GM19328 (cell line): ENCODE measurements around the gene CDKN2D.
"Not testable (repeated sequence)": the region's sequence is repeated elsewhere in the genome, so short reads cannot be mapped to it uniquely, and the experiment has no call there.

Source experiments
- ATAC-seq: cut with Tn5 transposase; IDR thresholded peaks from one replicate; pipeline ENCODE4 v1.9.1; 2021; ENCODE audit warnings: mild to moderate bottlenecking, moderate library complexity; ENCODE audit not compliant: unreplicated experiment

Gene CDKN2D

GRCh38 chr19:10582091-10582490 lies 13.3 kb upstream of the CDKN2D start:
- no peak for ATAC-seq

GRCh38 chr19:10580979-10581631 lies 12.3 kb upstream of the CDKN2D start:
- no peak for ATAC-seq

- ATAC-seq: no peak
Measured at GRCh38 chr19:10577951-10578350, 9.2 kb upstream of the CDKN2D start.

GRCh38 chr19:10575011-10575716 lies 6.4 kb upstream of the CDKN2D start:
- no peak for ATAC-seq

- no peak for ATAC-seq
Measured at GRCh38 chr19:10574462-10574861, 5.7 kb upstream of the CDKN2D start.

GRCh38 chr19:10573793-10574192 lies 5.0 kb upstream of the CDKN2D start:
- not testable (repeated sequence) for ATAC-seq

GRCh38 chr19:10568062-10568825 lies 535 bp downstream of the CDKN2D start:
- no peak for ATAC-seq

- no peak for ATAC-seq
Measured at GRCh38 chr19:10567656-10568055, 1.1 kb downstream of the CDKN2D start.

GRCh38 chr19:10566658-10567410 lies 1.9 kb downstream of the CDKN2D start:
- no peak for ATAC-seq

- ATAC-seq: no peak
Measured at GRCh38 chr19:10566408-10566657, 2.4 kb downstream of the CDKN2D start.

GRCh38 chr19:10565567-10566407 lies 3.0 kb downstream of the CDKN2D start, which contains the start of gene KRI1:
Gene KRI1, minus strand, starts transcription at chr19:10566010. Its CDS starts 11 bp downstream, at chr19:10565999.
- peak; percentile 52 for ATAC-seq

GRCh38 chr19:10565028-10565566 lies 3.7 kb downstream of the CDKN2D start:
- no peak for ATAC-seq

- ATAC-seq: no peak
Measured at GRCh38 chr19:10562609-10563008, 6.2 kb downstream of the CDKN2D start.

GRCh38 chr19:10560154-10560553 lies 8.6 kb downstream of the CDKN2D start:
- no peak for ATAC-seq

GRCh38 chr19:10557603-10558197 lies 11.1 kb downstream of the CDKN2D start:
- no peak for ATAC-seq

- ATAC-seq: no peak
Measured at GRCh38 chr19:10555610-10555973, 13.2 kb downstream of the CDKN2D start.

GRCh38 chr19:10554760-10555609 lies 13.8 kb downstream of the CDKN2D start:
- no peak for ATAC-seq

GRCh38 chr19:10553943-10554381 lies 14.8 kb downstream of the CDKN2D start:
- peak; percentile 60 for ATAC-seq
